ENCODE measurements around the gene CARMIL1. TPM values are rescaled to one million over a fixed set of nuclear protein-coding genes. Genes with fewer than 3 reads are reported as not detected.

CARMIL1 gene
- total and polyA plus RNA-seq, 2 of the 8 experiments (the other 6 are each of a cell fraction or from before 2014, with no cell fraction given): 20.3 to 40.4 TPM

DNA sequence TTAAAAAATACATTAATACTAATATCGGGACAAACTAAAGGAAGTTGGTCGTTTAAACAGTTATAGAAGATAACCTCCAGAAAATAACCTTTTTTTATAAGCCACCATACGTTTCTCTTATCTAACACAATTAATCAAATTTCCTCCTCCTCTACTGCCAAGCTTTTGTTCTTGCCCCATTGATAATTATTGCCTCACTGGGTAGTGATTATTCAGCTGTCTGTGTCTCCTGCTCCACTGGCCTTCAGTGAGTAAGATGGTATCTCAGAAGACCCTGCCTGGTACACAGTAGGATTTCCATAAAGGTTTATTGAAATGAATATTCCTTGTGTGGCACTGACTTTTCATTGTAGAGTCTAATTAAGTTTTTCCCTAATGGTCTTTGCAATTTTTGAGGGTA lies 207.4 kb downstream of the CARMIL1 start (continued):
- no peak for TF ChIP-seq HDAC2 (IDR thresholded peaks at IDR 0.05; ENCODE audit: borderline replicate concordance in 1 of 2, low read depth in 2 of 2, low read length in 2 of 2)
- no peak for TF ChIP-seq SP1 (IDR thresholded peaks at IDR 0.05; ENCODE audit: low read depth, low read length)
- TF ChIP-seq SIRT6 (IDR thresholded peaks at IDR 0.05; ENCODE audit: low read length): no peak
- no peak for TF ChIP-seq BRCA1 (IDR thresholded peaks at IDR 0.05; ENCODE audit: low read depth, low read length)
- no peak for TF ChIP-seq NRF1 (IDR thresholded peaks at IDR 0.05; ENCODE audit: low read depth, low read length)
- no peak for TF ChIP-seq GABPA (IDR thresholded peaks at IDR 0.05; ENCODE audit: borderline replicate concordance, insufficient read depth, low read length)

Data from H1 (cell line).